Measurements from ENCODE around the gene SND1.

SND1 gene

DNA sequence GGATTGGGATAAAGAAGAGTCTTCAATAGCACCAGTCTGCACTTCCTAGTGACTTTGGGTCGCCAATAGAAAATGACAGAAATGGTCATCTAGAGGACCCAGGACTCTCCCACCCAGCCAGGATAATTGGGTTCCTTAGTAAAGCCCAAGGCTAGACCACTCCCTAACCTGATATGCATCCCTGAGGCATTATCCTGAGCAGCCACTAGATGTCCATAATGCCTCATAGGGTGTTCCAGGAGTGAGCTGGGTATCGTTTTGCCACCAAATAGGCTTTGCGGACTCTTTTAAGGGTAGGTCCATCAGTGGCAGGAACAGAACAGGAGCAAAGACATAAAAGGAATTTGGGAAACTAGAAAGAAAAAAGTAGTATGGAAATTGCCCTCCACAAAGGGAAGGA, 383.7 kb downstream of the SND1 start:
- peak in 1 of 2 experiments; percentile 10 for DNase-seq
- TF ChIP-seq GATA1 (IDR thresholded peaks at IDR 0.05; ENCODE audit: low read depth, low read length) (no peak), POLR2A (IDR thresholded peaks at IDR 0.05; ENCODE audit: low read length) (no peak)

DNA sequence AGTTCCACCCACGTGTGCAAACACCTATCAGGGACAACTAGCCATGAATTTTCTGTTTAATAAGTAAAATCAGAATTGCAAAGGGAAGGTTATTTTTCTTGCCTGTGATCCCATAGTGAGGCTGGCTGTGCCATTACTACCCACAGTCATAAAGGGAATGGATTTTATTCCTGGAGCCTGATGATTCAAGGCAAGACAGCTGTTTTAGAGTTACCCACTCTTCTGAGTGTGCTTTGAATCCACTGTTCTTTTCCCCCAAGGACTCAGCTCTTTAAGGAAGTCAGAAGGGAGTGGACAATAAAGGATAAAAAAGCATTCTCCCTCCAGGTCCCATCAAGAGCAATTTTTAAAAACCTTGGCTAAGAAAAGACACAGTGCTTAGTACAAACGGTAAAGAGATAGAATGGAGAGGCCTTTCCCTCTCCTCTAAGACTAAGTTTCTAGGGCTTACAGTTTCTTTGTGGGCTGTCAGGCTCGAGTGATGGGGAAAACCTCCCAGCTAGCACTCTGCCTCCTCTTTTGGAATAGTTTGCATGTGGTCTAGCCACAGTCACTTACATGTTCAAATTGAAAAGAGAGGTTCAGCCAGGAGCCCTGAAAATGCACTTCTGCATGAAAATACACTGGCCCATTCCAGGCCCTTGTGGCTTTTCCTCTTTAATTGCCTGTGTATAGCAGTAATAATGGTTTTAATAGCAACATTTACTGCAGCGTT, 384.4 kb downstream of the SND1 start:
- DNase-seq: no peak
- TF ChIP-seq GATA1 (IDR thresholded peaks at IDR 0.05; ENCODE audit: low read depth, low read length): no peak
- TF ChIP-seq POLR2A (IDR thresholded peaks at IDR 0.05; ENCODE audit: low read length): no peak

DNA sequence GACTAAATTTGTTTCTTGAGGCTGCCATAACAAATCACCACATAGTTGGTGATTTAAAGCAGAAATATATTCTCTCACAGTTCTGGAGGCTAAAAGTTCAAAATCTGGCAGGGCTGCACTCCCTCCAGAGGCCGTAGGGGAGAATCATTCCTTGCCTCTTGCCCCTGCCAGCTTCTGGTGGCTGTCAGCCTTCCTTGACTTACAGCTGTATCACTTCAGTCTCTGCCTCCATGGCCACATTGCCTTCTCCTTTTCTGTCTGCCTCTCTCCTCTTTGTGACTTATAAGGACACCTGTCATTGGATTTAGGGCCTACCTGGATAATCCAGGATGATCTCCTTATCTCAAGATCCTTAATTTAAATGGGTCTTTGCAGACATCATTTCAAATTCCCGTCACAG, 385.1 kb downstream of the SND1 start:
- TF ChIP-seq POLR2A (IDR thresholded peaks at IDR 0.05; ENCODE audit: low read length) (no peak), GATA1 (IDR thresholded peaks at IDR 0.05; ENCODE audit: low read depth, low read length) (no peak)
- no peak for DNase-seq

DNA sequence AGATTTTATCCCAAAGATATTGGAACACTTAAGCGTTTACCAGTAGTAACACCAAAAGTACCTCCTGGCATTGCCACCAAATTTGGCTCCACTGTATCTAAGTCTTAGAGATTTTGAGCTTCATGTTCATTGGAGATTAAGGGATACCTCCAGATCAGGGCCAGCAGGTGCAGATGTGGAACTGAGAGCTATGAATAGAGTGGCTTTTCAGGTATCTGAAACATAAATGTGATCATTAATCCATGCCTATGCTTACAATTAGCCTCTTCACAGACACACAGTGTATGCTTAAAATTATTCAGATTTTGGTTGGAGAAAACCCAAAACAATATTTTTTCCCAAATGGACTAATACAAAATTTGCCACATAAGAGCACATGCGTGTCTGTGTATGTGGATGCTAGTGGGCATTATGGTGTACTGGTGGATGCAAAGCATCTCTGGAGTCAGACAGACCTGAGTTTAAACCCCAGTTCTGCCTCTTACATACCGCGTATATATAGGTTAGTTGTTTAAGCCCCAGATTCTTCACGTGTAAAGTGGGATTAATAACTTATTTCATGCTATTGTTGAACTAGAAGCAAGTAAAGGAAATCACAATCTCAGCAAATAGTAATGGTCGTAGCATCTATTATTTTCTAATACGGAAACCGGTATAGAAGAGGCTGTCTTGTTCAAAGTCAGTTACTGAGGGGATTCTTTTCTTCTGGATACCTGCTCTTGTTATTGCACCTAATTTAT, 386.1 kb downstream of the SND1 start:
- no peak for DNase-seq
- TF ChIP-seq POLR2A (IDR thresholded peaks at IDR 0.05; ENCODE audit: low read length): no peak
- TF ChIP-seq GATA1 (IDR thresholded peaks at IDR 0.05; ENCODE audit: low read depth, low read length): no peak

DNA sequence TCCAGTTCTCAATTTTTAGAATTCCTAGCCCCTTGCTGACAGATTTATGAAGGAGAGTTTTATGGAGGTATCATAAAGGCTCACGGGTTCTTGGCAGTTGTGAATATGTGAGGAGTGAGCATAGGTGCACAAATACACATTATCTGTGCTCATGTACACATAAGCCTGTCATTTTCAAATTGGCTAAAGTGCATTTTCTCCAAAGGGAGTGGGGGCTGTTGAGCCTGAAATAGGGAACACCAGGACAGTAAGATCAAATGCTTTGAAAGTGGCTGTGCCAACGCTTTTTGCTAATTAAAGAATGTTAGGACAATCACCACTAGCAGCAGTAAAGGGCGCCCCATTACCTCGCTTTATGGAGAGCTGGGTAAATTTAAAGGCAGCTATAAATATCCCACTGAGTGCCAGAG, 387.6 kb downstream of the SND1 start:
- no peak for DNase-seq
- TF ChIP-seq POLR2A (IDR thresholded peaks at IDR 0.05; ENCODE audit: low read length) (no peak), GATA1 (IDR thresholded peaks at IDR 0.05; ENCODE audit: low read depth, low read length) (no peak)

DNA sequence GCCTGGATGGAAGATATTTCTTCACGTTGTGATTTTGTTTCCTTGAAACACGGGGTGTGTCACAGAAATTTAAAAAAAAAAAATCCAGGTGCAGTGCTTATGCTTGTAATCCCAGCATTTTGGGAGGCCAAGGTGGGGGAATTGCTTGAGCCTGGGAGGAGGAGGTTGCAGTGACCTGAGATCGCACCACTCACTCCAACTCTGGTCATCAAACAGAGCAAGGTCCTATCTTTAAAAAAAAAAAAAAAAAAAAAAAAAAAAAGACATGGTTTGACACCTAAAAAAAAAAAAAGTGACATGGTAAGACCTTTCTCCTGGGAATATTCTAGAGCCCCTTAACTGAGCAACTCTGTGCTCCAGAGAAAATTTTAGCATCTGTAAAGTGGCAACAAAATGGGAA, 388.2 kb downstream of the SND1 start:
- TF ChIP-seq GATA1 (IDR thresholded peaks at IDR 0.05; ENCODE audit: low read depth, low read length) (no peak), POLR2A (IDR thresholded peaks at IDR 0.05; ENCODE audit: low read length) (no peak)
- no peak for DNase-seq

DNA sequence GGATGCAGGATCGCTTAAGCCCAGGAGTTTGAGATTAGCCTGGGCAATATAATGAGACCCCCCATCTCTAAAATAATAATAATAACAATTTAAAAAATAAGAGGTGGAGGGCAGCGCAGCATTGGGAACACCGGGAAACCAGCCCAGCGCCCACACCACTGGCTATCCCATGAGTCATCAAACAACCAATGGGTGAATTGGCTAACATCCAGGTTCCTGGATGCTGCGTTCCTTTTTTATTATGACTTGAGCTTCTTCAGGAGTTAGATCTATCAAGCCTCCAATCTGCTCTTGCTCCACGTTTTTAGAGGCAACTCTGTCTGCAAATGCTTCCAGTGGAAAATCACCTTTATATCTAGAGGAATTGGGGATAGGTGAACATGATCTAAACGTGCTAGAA, 389.2 kb downstream of the SND1 start:
- no peak for DNase-seq
- TF ChIP-seq GATA1 (IDR thresholded peaks at IDR 0.05; ENCODE audit: low read depth, low read length): no peak

DNA sequence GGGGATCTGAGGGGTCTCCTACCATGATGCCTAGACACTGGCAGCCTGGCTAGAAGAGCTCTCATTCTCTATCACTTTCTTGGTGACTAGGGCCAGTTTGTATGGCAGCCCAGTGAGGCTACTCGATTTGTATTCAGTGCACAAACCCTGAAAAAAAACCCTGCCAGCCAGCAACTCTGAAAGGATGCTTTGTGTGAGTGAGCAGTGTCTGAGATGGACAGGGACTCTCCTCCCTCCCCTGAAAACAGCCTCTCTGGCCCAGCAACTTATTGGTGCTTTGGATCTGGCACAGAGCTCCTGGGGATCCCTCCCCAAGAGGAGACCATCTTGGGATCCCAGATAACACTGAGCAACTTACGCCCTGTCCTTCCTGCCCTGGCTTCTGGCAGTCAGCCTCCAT, 390.0 kb downstream of the SND1 start:
- no peak for DNase-seq
- no peak for TF ChIP-seq GATA1 (IDR thresholded peaks at IDR 0.05; ENCODE audit: low read depth, low read length)
- no peak for TF ChIP-seq POLR2A (IDR thresholded peaks at IDR 0.05; ENCODE audit: low read length)

DNA sequence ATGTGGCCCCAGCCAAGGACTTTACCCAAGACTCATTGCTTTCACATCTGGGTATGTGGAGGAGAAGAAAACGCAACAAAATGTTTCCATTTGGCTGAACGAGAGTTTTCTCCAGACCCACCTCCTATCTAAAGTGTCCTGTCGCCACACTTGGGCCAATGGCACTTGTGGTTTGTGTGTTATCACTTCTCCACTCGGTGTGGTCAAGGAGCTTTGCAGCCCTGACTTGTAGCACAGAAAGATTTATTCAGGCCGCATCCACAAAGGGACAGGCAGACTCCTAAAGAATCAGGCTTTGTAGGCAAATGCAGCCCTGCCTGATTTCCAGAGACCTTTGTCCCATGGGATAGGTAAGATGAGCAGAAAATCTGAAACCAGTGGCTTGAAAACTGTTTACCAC, 392.1 kb downstream of the SND1 start:
- peak in 1 of 2 experiments; percentile 13 for DNase-seq
- TF ChIP-seq POLR2A (IDR thresholded peaks at IDR 0.05; ENCODE audit: low read length) (no peak), GATA1 (IDR thresholded peaks at IDR 0.05; ENCODE audit: low read depth, low read length) (no peak)

DNA sequence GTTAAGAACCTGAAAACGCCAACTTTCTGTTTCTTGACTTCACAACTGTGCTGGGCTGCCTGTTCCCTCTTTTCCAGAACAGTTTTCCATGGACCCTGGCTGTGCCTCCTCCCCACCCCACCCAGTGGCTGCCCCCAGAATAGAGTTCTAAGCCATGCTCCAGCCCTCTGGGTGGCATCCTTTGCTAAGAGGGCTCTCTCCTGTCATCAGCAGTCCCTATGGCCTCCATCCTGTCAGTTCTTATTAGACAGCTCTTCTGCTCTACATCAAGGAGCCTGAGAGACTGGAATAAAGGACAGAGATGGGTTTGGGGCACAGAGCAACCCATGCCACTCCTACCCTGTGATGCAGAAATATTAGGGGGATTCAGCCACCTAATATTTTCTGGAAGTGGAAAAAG, 393.2 kb downstream of the SND1 start:
- no peak for DNase-seq
- TF ChIP-seq POLR2A (IDR thresholded peaks at IDR 0.05; ENCODE audit: low read length) (no peak), GATA1 (IDR thresholded peaks at IDR 0.05; ENCODE audit: low read depth, low read length) (no peak)

DNA sequence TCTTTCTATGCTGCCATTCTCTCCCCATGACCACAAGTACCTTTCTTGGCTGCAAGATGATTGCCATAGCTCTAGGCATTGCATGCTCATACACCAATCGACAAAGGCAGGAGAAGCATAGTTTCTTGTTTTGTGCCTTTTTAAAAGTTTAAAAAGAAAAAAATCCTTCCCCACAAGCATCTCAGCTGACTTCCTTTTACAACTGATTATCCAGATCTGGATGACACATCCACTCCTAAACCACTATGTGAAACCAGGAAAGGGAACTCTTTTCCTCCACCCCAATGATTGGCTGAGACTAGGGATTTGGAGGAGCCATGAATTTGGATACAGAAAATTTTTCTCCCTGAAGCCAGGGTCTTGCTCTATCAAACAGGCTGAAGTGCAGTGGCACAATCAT, 393.8 kb downstream of the SND1 start:
- DNase-seq: no peak
- TF ChIP-seq GATA1 (IDR thresholded peaks at IDR 0.05; ENCODE audit: low read depth, low read length) (no peak), POLR2A (IDR thresholded peaks at IDR 0.05; ENCODE audit: low read length) (no peak)

DNA sequence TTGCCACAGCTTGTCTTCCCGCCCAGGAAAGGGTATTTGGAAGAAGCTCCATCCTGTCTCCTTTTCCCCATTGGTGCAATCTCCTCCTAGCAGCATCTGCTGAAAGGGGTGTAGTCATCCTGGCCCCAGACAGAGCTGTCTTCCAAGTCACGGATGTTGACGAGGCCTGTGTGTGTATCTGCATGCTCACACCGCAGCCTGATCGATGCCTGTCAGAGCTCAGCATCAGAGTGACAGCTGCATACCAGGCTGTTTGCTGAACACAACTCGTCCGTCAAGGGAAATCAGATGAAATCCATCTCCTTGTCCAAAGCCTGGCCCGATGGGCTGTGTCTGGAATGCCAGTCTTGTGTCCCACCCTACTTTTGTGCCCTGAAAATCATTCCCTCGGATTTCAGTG, 400.4 kb downstream of the SND1 start:
- TF ChIP-seq POLR2A (IDR thresholded peaks at IDR 0.05; ENCODE audit: low read length): no peak
- TF ChIP-seq GATA1 (IDR thresholded peaks at IDR 0.05; ENCODE audit: low read depth, low read length): no peak
- DNase-seq: no peak

DNA sequence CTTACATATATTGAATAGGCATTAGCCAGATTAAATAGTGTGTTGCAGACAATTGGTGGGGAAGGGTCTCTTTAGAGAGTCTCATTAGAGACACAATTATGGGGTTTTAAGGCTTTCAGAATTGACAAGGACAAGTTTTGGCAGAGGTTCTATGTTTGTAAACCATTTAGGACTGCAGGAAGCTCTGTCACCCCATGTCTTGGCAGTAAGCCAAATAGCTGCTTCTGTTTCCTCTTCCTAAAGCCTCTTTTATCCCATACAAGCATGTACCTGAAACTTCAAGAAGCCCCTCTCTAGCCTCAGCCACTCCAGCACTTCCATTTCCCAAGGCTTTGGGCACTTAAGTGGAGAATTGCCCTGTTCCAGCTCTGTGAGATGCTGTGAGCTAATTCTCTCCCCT, 401.0 kb downstream of the SND1 start:
- TF ChIP-seq POLR2A (IDR thresholded peaks at IDR 0.05; ENCODE audit: low read length) (no peak), GATA1 (IDR thresholded peaks at IDR 0.05; ENCODE audit: low read depth, low read length) (no peak)
- peak in 1 of 2 experiments; percentile 44 for DNase-seq

DNA sequence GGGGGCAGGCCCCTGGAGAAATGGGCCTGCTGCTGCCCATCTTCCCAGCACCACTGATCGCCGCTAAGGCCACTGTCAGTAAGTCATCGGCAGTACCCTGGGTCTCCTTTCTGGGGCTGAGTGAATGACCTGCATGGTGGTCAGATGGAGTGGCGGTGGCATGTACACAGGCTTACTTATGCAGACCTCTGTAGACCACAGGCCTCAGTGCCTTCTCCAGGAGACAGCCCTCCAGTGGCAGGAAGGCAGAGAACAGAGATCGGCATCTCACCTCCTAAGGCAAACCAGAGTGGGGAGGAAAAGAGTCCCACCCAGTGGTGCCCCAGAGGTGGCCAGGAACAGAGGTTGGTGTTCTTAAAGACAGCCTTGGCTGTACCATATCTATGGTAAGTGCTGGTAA, 402.0 kb downstream of the SND1 start:
- TF ChIP-seq GATA1 (IDR thresholded peaks at IDR 0.05; ENCODE audit: low read depth, low read length) (no peak), POLR2A (IDR thresholded peaks at IDR 0.05; ENCODE audit: low read length) (no peak)
- no peak for DNase-seq

DNA sequence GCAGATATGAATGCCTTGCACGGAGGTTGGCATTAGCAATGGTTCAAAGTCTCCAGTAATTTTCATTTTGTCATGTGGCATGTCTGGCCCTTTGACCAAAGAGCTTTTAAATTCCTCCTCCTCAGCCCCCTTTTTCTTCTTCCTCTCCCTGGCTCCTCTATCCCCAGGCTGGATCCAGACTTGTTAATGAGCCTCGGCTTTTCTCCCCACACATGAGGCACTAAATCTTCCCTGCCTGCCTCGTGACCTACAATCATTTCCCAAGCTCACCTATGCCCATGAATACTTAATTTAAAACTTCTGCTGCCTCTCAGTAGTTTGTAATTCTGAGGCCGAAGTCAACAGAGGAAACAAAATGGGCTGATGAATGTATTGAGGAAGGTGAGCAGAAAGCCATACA, 402.5 kb downstream of the SND1 start:
- TF ChIP-seq POLR2A (IDR thresholded peaks at IDR 0.05; ENCODE audit: low read length) (no peak), GATA1 (IDR thresholded peaks at IDR 0.05; ENCODE audit: low read depth, low read length) (no peak)
- no peak for DNase-seq

Data from erythroblast (primary cell).